Neural cell (in vitro differentiated cells): ENCODE measurements around the gene RAX.
A peak's percentile ranks its signal among the peaks of the same experiment; 100 is the strongest.

ENCODE experiments used
- EZH2 ChIP-seq: fragments of 200-600, 300-800 bp; shearing (Covaris generic), sonication (generic); IDR thresholded peaks from 2 replicates; pipeline ENCODE4 v1.6.1; 2014; ENCODE audit warnings: antibody characterized with exemption, low read length, borderline replicate concordance, mild to moderate bottlenecking; ENCODE audit not compliant: insufficient read depth, poor library complexity, severe bottlenecking
- TF ChIP-seq, protein P1 (sequence below): fragments of 450-650 bp; IDR thresholded peaks from 2 replicates; pipeline ENCODE4 v1.5.1; 2014; ENCODE audit warnings: antibody characterized with exemption, mild to moderate bottlenecking, moderate library complexity; ENCODE audit not compliant: poor library complexity, severe bottlenecking

- TF ChIP-seq EZH2: peak; percentile 53
- TF ChIP-seq, protein P1, sequence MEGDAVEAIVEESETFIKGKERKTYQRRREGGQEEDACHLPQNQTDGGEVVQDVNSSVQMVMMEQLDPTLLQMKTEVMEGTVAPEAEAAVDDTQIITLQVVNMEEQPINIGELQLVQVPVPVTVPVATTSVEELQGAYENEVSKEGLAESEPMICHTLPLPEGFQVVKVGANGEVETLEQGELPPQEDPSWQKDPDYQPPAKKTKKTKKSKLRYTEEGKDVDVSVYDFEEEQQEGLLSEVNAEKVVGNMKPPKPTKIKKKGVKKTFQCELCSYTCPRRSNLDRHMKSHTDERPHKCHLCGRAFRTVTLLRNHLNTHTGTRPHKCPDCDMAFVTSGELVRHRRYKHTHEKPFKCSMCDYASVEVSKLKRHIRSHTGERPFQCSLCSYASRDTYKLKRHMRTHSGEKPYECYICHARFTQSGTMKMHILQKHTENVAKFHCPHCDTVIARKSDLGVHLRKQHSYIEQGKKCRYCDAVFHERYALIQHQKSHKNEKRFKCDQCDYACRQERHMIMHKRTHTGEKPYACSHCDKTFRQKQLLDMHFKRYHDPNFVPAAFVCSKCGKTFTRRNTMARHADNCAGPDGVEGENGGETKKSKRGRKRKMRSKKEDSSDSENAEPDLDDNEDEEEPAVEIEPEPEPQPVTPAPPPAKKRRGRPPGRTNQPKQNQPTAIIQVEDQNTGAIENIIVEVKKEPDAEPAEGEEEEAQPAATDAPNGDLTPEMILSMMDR: peak; percentile 25
Observed at GRCh38 chr18:59272891-59273758, at the start of gene RAX.
